H9 (cell line): Measurements from ENCODE around the gene PTOV1. TPM values are rescaled to one million over a fixed set of nuclear protein-coding genes. Genes with fewer than 3 reads are reported as not detected.

ENCODE experiments used
- DNase-seq: peaks from one replicate; pipeline ENCODE4 v3.0.0-alpha.2; 2017
- H2AFZ ChIP-seq: one replicate; pipeline ENCODE4 v1.6.1; 2013; ENCODE audit warnings: mild to moderate bottlenecking, low read length, control low read depth, moderate library complexity
- H2AK5ac ChIP-seq: 2 replicates; pipeline ENCODE4 v1.6.1; 2013; ENCODE audit warnings: low read length, control low read depth, mixed read lengths; ENCODE audit not compliant: insufficient read length
- H2BK120ac ChIP-seq: one replicate; pipeline ENCODE4 v1.6.1; 2013; ENCODE audit warnings: low read depth, mild to moderate bottlenecking, low read length, control low read depth, inconsistent platforms; ENCODE audit not compliant: poor library complexity, severe bottlenecking
- H2BK12ac ChIP-seq: 2 replicates; pipeline ENCODE4 v1.6.1; 2013; ENCODE audit warnings: low read length, control low read depth, mixed read lengths, low read depth; ENCODE audit not compliant: insufficient read length
- H2BK15ac ChIP-seq: 2 replicates; pipeline ENCODE4 v1.6.1; 2013; ENCODE audit warnings: low read depth, low read length, control low read depth
- H2BK20ac ChIP-seq: one replicate; pipeline ENCODE4 v1.6.1; 2013; ENCODE audit warnings: low read depth, mild to moderate bottlenecking, low read length, control low read depth, inconsistent platforms; ENCODE audit not compliant: poor library complexity, severe bottlenecking
- H2BK5ac ChIP-seq: 2 replicates; pipeline ENCODE4 v1.6.1; 2013; ENCODE audit warnings: low read length, control low read depth, mixed read lengths; ENCODE audit not compliant: insufficient read length
- H3K14ac ChIP-seq: 2 replicates; pipeline ENCODE4 v1.6.1; 2013; ENCODE audit warnings: low read length, control low read depth; ENCODE audit not compliant: insufficient read depth
- H3K18ac ChIP-seq: 2 replicates; pipeline ENCODE4 v1.6.1; 2013; ENCODE audit warnings: low read depth, mild to moderate bottlenecking, mixed read lengths, low read length, control low read depth; ENCODE audit not compliant: insufficient read length
- H3K23ac ChIP-seq: 2 replicates; pipeline ENCODE4 v1.6.1; 2013; ENCODE audit warnings: low read length, control low read depth, mixed read lengths, low read depth; ENCODE audit not compliant: insufficient read length
- H3K23me2 ChIP-seq: 2 replicates; pipeline ENCODE4 v1.6.1; 2013; ENCODE audit warnings: low read depth, mild to moderate bottlenecking, mixed read lengths, low read length, control low read depth; ENCODE audit not compliant: insufficient read length, poor library complexity, severe bottlenecking
- H3K27ac ChIP-seq: 2 replicates; pipeline ENCODE4 v1.5.1; 2013; ENCODE audit warnings: low read length, control low read depth, mixed read lengths, low read depth; ENCODE audit not compliant: insufficient read length
- H3K27me3 ChIP-seq: 2 replicates; pipeline ENCODE4 v1.6.1; 2013; ENCODE audit warnings: low read length, control low read depth, inconsistent platforms; ENCODE audit not compliant: insufficient read depth
- H3K4ac ChIP-seq: 2 replicates; pipeline ENCODE4 v1.6.1; 2013; ENCODE audit warnings: low read depth, mild to moderate bottlenecking, control low read depth, inconsistent platforms, low read length, moderate library complexity
- H3K4me1 ChIP-seq: 2 replicates; pipeline ENCODE4 v1.6.1; 2013; ENCODE audit warnings: low read length, control low read depth, inconsistent platforms; ENCODE audit not compliant: insufficient read depth
- H3K4me2 ChIP-seq: 2 replicates; pipeline ENCODE4 v1.6.1; 2013; ENCODE audit warnings: low read length, control low read depth, mixed read lengths; ENCODE audit not compliant: insufficient read length, insufficient read depth
- H3K56ac ChIP-seq: 2 replicates; pipeline ENCODE4 v1.6.1; 2013; ENCODE audit warnings: low read depth, mild to moderate bottlenecking, mixed read lengths, low read length, control low read depth; ENCODE audit not compliant: insufficient read length
- H3K79me1 ChIP-seq: 2 replicates; pipeline ENCODE4 v1.6.1; 2013; ENCODE audit warnings: low read depth, mild to moderate bottlenecking, moderate library complexity, low read length, control low read depth, inconsistent platforms; ENCODE audit not compliant: insufficient read depth, poor library complexity, severe bottlenecking
- H3K79me2 ChIP-seq: 2 replicates; pipeline ENCODE4 v1.6.1; 2013; ENCODE audit warnings: low read length, control low read depth, inconsistent platforms; ENCODE audit not compliant: insufficient read depth
- H3K9ac ChIP-seq: 2 replicates; pipeline ENCODE4 v1.6.1; 2013; ENCODE audit warnings: low read length, control low read depth, mixed read lengths; ENCODE audit not compliant: insufficient read length; ENCODE audit errors: extremely low read depth
- H3K9me3 ChIP-seq: one replicate; pipeline ENCODE4 v1.6.1; 2013; ENCODE audit warnings: low read depth, low read length, inconsistent platforms; ENCODE audit not compliant: control insufficient read depth
- H3T11ph ChIP-seq: one replicate; pipeline ENCODE4 v1.6.1; 2013; ENCODE audit warnings: mild to moderate bottlenecking, low read length, control low read depth, inconsistent platforms
- H4K20me1 ChIP-seq: one replicate; pipeline ENCODE4 v1.6.1; 2013; ENCODE audit not compliant: control insufficient read depth, insufficient read length, insufficient read depth
- H4K5ac ChIP-seq: 2 replicates; pipeline ENCODE4 v1.6.1; 2013; ENCODE audit warnings: low read depth, mild to moderate bottlenecking, mixed read lengths, low read length, control low read depth; ENCODE audit not compliant: insufficient read length
- H4K8ac ChIP-seq: replicated peaks from 2 replicates; pipeline ENCODE4 v1.6.1; 2013; ENCODE audit warnings: low read length, control low read depth, mixed read lengths, low read depth; ENCODE audit not compliant: insufficient read length
- H4K91ac ChIP-seq: 2 replicates; pipeline ENCODE4 v1.6.1; 2013; ENCODE audit warnings: low read depth, mild to moderate bottlenecking, moderate library complexity, mixed read lengths, low read length, control low read depth; ENCODE audit not compliant: insufficient read length
- H3K27ac Mint-ChIP-seq, 3 experiments: 2 replicates in 2 of 3; 3 replicates in 1 of 3; pipeline ENCODE4 v1.8.0; 2020 to 2021; ENCODE audit warnings: mixed read lengths in 3 of 3, mild to moderate bottlenecking in 1 of 3, moderate library complexity in 1 of 3
- H3K27me3 Mint-ChIP-seq: 2 replicates; pipeline ENCODE4 v1.8.0; 2021; ENCODE audit warnings: low read depth, mild to moderate bottlenecking, moderate library complexity, mixed read lengths
- H3K36me3 Mint-ChIP-seq, 3 experiments: 2 replicates in 2 of 3; 3 replicates in 1 of 3; pipeline ENCODE4 v1.8.0; 2020 to 2021; ENCODE audit warnings: low read depth in 3 of 3, mixed read lengths in 3 of 3; ENCODE audit not compliant: insufficient read depth in 1 of 3
- H3K4me1 Mint-ChIP-seq, 2 experiments: 2 replicates each; pipeline ENCODE4 v1.8.0; 2020; ENCODE audit warnings: mixed read lengths in 2 of 2
- H3K4me3 Mint-ChIP-seq, 2 experiments: 2 replicates in 1 of 2; 3 replicates in 1 of 2; pipeline ENCODE4 v1.8.0; 2020 to 2021; ENCODE audit warnings: mild to moderate bottlenecking in 2 of 2, mixed read lengths in 2 of 2, moderate library complexity in 1 of 2
- H3K9me3 Mint-ChIP-seq, 2 experiments: 2 replicates in 1 of 2; 3 replicates in 1 of 2; pipeline ENCODE4 v1.8.0; 2020; ENCODE audit warnings: mild to moderate bottlenecking in 2 of 2, mixed read lengths in 2 of 2, moderate library complexity in 1 of 2
- WGBS: extraction: QIAGEN DNeasy Blood & Tissue Kit; methylation state at CpG from one replicate; pipeline ENCODE4 v1.1.7; 2013; ENCODE audit warnings: missing lambda C conversion rate, low lambda C conversion rate, mixed read lengths; ENCODE audit not compliant: insufficient read length; ENCODE audit errors: extremely low coverage; 5-methylcytosine and 5-hydroxymethylcytosine counted together
- total RNA-seq: library from RNA; stranded (reverse); gene quantifications from 2 replicates; pipeline ENCODE4 v1.2.1, GENCODE V29; 2021
- TF ChIP-seq, protein P1 (sequence below): fragments of 200-600 bp; sonication (generic); conservative IDR thresholded peaks from 3 replicates; pipeline ENCODE4 v1.8.0; 2021; ENCODE audit warnings: antibody characterized with exemption, mild to moderate bottlenecking

PTOV1 gene
- total RNA-seq, 1 experiment from 2014 or later, result 309 TPM

DNA sequence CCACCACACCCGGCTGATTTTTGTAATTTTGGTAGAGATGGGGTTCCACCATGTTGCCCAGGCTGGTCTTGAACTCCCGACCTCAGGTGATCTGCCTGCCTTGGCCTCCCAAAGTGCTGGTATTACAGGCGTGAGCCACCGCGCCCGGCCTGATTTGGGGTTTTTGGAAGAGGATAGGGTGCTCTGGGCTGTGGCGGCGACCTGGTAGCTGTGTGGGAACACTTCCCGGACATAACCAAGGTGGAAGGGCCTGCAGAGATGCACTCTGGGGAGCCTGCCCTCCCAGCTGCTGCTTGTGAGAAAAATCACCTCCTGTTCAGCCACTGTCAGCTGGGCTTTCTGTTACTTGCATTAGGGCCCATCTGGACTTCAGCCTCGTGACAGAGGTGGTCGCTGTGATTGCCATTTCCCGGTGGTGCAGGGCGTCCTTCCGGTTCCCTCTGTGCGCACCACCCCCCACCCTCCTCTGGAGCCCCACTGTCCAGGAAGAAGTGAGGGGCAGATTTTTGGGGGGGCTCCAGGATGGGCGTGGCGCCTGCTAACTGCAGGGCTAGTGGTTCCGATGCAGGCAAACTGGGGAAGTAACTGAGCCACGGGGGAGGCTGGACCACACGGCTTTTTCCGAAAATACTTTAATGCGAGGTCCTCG is 38.2 kb downstream of the PTOV1 start:
- TF ChIP-seq, protein P1, sequence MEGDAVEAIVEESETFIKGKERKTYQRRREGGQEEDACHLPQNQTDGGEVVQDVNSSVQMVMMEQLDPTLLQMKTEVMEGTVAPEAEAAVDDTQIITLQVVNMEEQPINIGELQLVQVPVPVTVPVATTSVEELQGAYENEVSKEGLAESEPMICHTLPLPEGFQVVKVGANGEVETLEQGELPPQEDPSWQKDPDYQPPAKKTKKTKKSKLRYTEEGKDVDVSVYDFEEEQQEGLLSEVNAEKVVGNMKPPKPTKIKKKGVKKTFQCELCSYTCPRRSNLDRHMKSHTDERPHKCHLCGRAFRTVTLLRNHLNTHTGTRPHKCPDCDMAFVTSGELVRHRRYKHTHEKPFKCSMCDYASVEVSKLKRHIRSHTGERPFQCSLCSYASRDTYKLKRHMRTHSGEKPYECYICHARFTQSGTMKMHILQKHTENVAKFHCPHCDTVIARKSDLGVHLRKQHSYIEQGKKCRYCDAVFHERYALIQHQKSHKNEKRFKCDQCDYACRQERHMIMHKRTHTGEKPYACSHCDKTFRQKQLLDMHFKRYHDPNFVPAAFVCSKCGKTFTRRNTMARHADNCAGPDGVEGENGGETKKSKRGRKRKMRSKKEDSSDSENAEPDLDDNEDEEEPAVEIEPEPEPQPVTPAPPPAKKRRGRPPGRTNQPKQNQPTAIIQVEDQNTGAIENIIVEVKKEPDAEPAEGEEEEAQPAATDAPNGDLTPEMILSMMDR, result no peak
- no peak overlapping the region for H2AK5ac ChIP-seq
- Mint-ChIP-seq H3K4me1 (peaks cover 3 to 21% of the 10 kb centered on the region in 2 experiments; a peak in 3 of 4 replicates), H3K27ac (no peak overlapping the region; a peak in 1 of 7 replicates), H3K36me3 (peaks cover 25 to 33% (median 29%) of the 10 kb centered on the region in 3 experiments), H3K4me3 (peak overlapping the region in 1 of 2 experiments; percentile 35; a peak in 2 of 5 replicates), H3K27me3 (peaks cover 32% of the 10 kb centered on the region), H3K9me3 (peaks cover 0 to 11% of the 10 kb centered on the region in 2 experiments; a peak in 1 of 5 replicates)
- no peak overlapping the region for H2BK20ac ChIP-seq
- H3K27ac ChIP-seq, result no peak overlapping the region
- H3K9me3 ChIP-seq, result no peaks in the 10 kb centered on the region
- no peak overlapping the region for H4K5ac ChIP-seq
- H3K23ac ChIP-seq, result no peak overlapping the region
- H2BK5ac ChIP-seq, result no peak overlapping the region
- H3K23me2 ChIP-seq, result peaks cover 3% of the 10 kb centered on the region
- no peak overlapping the region for H2BK15ac ChIP-seq
- no peaks in the 10 kb centered on the region; the same call in 1 of the 2 replicates for H3K27me3 ChIP-seq
- H3K79me2 ChIP-seq, result no peaks in the 10 kb centered on the region
- no peak overlapping the region for H2BK120ac ChIP-seq
- no peak overlapping the region for H3K9ac ChIP-seq
- no peak overlapping the region for H3K56ac ChIP-seq
- no peaks in the 10 kb centered on the region for H3K4me1 ChIP-seq
- no peak overlapping the region for H3T11ph ChIP-seq
- no peak overlapping the region for H3K14ac ChIP-seq
- no peak overlapping the region for H4K8ac ChIP-seq
- H3K4me2 ChIP-seq, result no peak overlapping the region
- H3K4ac ChIP-seq, result no peak overlapping the region
- no peaks in the 10 kb centered on the region for H3K79me1 ChIP-seq
- H2AFZ ChIP-seq, result no peak overlapping the region
- no CpG with 5 or more reads among the region's 23 CpGs for WGBS
- peaks cover 5% of the 10 kb centered on the region for H4K20me1 ChIP-seq
- H3K18ac ChIP-seq, result no peak overlapping the region
- no peak overlapping the region for H2BK12ac ChIP-seq
- DNase-seq, result no peak
- no peak overlapping the region for H4K91ac ChIP-seq
